Fibroblast of mammary gland (primary cell): Measurements from ENCODE around the gene RAB15.

Experiments
- DNase-seq: peaks from one replicate; pipeline ENCODE4 v3.0.0-alpha.2; 2010; ENCODE audit warnings: low read depth
- H3K4me3 ChIP-seq: 2 replicates; pipeline ENCODE4 v1.5.1; 2011; ENCODE audit warnings: low read depth, mild to moderate bottlenecking, low read length, moderate library complexity; ENCODE audit not compliant: control insufficient read depth
- TF ChIP-seq, protein P1 (sequence below): conservative IDR thresholded peaks from 2 replicates; pipeline ENCODE4 v1.5.1; 2011; ENCODE audit warnings: low read depth, low read length, inconsistent platforms; ENCODE audit not compliant: control insufficient read depth, insufficient read depth

The RAB15 gene

DNA sequence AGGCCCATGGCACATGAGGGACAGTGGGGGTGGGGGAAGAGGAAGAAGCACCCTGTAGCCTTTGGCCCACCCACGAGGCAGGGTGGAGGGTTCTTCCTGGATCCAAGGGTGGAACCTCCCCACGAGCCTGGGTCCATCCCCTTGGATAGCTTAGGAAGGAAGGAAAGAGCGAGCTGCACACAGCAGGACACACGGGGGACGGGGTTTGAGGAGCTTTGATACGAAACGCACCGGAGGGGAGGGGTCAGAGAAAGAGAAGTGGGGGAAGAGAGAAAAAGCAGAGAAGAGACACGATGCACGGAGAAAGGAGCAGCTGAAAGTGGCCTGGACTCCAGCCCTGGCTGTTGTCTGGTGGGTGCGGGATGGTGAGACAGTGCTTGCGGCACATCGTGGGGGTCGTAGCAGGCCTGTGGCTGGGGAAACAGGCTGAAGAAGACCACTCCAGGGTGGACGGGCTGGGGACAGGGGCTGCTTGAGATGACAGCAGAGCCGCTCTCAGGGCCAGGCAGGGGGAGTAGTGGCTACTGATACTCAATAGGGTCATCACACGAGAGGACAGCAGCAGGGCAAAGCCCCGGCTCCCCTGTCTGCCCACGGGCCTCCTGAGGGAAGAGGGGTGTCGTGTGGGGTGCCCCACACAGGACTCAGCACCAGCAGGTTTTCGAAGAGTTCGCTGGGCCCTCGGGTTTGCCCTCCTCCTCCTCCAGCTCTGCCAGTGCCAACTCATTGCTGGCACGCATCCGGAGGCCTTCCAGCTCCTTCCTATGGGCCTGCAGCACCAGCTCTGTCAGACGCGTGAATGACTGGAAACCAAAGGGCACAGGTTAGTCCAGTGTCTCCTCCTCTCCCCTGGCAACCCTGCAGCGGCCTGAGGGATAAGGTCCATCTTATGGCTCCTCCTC lies 24.2 kb downstream of the RAB15 start:
- no peak overlapping the region for H3K4me3 ChIP-seq
- no peak for DNase-seq
- TF ChIP-seq, protein P1, sequence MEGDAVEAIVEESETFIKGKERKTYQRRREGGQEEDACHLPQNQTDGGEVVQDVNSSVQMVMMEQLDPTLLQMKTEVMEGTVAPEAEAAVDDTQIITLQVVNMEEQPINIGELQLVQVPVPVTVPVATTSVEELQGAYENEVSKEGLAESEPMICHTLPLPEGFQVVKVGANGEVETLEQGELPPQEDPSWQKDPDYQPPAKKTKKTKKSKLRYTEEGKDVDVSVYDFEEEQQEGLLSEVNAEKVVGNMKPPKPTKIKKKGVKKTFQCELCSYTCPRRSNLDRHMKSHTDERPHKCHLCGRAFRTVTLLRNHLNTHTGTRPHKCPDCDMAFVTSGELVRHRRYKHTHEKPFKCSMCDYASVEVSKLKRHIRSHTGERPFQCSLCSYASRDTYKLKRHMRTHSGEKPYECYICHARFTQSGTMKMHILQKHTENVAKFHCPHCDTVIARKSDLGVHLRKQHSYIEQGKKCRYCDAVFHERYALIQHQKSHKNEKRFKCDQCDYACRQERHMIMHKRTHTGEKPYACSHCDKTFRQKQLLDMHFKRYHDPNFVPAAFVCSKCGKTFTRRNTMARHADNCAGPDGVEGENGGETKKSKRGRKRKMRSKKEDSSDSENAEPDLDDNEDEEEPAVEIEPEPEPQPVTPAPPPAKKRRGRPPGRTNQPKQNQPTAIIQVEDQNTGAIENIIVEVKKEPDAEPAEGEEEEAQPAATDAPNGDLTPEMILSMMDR: no peak

- TF ChIP-seq, protein P1: no peak
- no peak for DNase-seq
- H3K4me3 ChIP-seq: no peak overlapping the region
These were observed 25.7 kb downstream of the RAB15 start for GRCh38 chr14:64946310-64947045.

GRCh38 chr14:64945431-64946178 lies 26.5 kb downstream of the RAB15 start:
- no peak for DNase-seq
- no peak overlapping the region for H3K4me3 ChIP-seq
- TF ChIP-seq, protein P1: no peak

- TF ChIP-seq, protein P1: no peak
- DNase-seq: no peak
- H3K4me3 ChIP-seq: no peak overlapping the region
These were observed 27.3 kb downstream of the RAB15 start for GRCh38 chr14:64944861-64945260.

- TF ChIP-seq, protein P1: no peak
- no peak for DNase-seq
- no peak overlapping the region for H3K4me3 ChIP-seq
These were observed 28.1 kb downstream of the RAB15 start for GRCh38 chr14:64944041-64944440.

DNA sequence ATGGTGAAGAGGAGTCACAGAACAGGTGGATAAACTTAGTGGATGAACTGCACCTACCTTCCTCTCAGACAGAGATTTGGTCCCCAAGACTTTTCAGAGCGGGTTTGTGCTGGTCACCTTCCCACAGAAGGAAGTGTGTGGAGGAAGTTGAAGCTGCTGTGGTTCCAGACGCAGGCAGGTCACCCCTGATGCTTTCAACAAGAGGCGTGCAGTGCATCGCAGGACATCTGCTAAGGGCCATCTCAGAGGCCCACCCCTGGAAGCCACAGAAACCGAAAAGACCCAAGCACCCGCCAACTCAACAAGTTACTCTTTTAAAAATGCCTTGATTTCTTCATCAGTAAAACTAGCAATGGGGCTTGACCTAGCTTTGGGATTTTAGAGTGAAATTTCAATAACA lies 28.6 kb downstream of the RAB15 start:
- no peak for DNase-seq
- H3K4me3 ChIP-seq: no peak overlapping the region
- TF ChIP-seq, protein P1: no peak
